A549 (cell line): ENCODE measurements around the gene LRRC3.

Experiments used
- POLR2A ChIP-seq: IDR thresholded peaks from 2 replicates; pipeline ENCODE4 v1.6.1; 2012; ENCODE audit warnings: mild to moderate bottlenecking, low read length
- RAD21 ChIP-seq, 2 experiments: fragments of >200 bp in 1 of 2; sonication (Bioruptor Twin) in 1 of 2; formaldehyde crosslinking in 1 of 2; IDR thresholded peaks in 1 of 2; conservative IDR thresholded peaks in 1 of 2; 2 replicates in 1 of 2; 3 replicates in 1 of 2; pipeline ENCODE4 v1.6.1; 2012 to 2018; ENCODE audit warnings: inconsistent platforms in 1 of 2
- RNF2 ChIP-seq: fragments of 200-600 bp; sonication (generic); IDR thresholded peaks from 2 replicates; pipeline ENCODE4 v1.6.1; 2016; ENCODE audit warnings: low read depth, mild to moderate bottlenecking, antibody characterized with exemption, moderate library complexity, borderline replicate concordance
- TF ChIP-seq, protein P1 (sequence below): fragments of >200 bp; sonication (Bioruptor Twin); formaldehyde crosslinking; IDR thresholded peaks from 3 replicates; pipeline ENCODE4 v1.5.1; 2016
- TF ChIP-seq, protein P2 (sequence below): IDR thresholded peaks from 2 replicates; pipeline ENCODE4 v1.6.1; 2012; ENCODE audit warnings: low read depth, borderline replicate concordance

DNA sequence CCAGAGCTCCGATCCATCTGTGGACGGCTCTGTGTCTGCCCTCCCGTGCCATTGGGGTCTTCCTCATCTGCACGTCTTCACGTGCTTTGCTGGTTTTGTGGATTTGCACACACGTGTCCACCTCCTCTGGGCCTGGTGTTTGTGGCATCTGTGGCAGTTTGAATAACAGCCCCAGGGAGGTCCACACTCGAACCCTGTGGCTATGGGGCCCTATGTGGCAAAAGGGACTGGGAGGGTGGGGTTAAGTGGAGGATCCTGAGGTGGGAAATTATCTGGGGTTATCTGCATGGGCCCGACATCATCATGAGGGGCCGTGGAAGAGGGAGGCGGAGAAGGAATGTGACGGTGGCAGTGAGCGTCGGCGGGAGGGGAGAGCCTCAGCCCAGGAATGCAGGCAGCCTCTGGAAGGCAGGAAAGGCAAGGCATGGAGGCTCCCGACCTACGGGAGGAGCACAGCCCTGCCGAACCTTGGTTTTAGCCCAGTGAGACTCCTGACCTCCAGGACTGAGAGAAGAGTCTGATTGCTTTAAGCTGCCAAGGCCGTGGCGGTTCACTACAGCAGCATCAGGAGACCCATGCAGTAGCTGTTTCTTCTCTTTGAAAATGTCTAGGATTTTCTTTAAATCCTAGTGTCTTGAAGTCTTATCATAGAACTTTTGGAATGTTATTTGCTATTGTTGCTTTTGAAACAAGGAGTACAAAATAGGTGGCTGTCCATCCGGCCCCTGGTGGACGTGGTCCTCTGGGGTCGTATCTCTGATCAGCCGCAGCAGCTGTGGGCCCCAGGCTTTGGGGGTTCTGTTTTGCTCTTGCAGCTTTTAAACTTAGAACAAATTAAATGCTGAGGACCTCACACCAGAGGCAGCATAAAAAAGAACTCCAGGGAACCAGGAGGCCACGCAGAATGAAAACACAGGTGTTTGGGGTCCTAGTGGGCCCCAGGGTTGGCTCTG, 40.0 kb upstream of the LRRC3 start:
- TF ChIP-seq, protein P1, sequence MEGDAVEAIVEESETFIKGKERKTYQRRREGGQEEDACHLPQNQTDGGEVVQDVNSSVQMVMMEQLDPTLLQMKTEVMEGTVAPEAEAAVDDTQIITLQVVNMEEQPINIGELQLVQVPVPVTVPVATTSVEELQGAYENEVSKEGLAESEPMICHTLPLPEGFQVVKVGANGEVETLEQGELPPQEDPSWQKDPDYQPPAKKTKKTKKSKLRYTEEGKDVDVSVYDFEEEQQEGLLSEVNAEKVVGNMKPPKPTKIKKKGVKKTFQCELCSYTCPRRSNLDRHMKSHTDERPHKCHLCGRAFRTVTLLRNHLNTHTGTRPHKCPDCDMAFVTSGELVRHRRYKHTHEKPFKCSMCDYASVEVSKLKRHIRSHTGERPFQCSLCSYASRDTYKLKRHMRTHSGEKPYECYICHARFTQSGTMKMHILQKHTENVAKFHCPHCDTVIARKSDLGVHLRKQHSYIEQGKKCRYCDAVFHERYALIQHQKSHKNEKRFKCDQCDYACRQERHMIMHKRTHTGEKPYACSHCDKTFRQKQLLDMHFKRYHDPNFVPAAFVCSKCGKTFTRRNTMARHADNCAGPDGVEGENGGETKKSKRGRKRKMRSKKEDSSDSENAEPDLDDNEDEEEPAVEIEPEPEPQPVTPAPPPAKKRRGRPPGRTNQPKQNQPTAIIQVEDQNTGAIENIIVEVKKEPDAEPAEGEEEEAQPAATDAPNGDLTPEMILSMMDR = no peak
- no peak for TF ChIP-seq RNF2
- no peak for TF ChIP-seq POLR2A
- no peak for TF ChIP-seq RAD21 (conservative IDR thresholded peaks at IDR 0.05 in 1 of 2, IDR thresholded peaks at IDR 0.05 in 1 of 2)
- TF ChIP-seq, protein P2, sequence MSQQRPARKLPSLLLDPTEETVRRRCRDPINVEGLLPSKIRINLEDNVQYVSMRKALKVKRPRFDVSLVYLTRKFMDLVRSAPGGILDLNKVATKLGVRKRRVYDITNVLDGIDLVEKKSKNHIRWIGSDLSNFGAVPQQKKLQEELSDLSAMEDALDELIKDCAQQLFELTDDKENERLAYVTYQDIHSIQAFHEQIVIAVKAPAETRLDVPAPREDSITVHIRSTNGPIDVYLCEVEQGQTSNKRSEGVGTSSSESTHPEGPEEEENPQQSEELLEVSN = no peak
